ENCODE results near the gene IQCK.

DNA sequence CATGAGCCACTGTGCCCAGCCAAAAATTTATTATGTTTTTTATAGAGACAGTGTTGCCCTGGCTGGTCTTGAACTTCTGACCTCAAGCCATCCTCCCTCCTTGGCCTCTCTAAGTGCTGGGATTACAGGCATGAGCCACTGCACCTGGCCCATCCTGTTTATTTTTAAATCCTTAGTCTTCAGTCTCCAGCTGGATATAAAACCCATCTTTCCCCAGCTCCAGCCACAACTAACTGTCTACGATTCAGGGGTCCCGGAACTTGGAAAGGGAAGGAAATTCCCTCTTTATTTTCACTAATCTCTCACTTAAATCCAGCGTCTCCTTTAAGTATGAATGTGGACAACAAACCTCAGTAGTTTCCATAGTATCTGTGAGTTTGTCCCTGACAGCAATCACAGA lies 62.2 kb downstream of the IQCK start:
- no peak for TF ChIP-seq POLR2A (IDR thresholded peaks at IDR 0.05)
- TF ChIP-seq, protein P1, sequence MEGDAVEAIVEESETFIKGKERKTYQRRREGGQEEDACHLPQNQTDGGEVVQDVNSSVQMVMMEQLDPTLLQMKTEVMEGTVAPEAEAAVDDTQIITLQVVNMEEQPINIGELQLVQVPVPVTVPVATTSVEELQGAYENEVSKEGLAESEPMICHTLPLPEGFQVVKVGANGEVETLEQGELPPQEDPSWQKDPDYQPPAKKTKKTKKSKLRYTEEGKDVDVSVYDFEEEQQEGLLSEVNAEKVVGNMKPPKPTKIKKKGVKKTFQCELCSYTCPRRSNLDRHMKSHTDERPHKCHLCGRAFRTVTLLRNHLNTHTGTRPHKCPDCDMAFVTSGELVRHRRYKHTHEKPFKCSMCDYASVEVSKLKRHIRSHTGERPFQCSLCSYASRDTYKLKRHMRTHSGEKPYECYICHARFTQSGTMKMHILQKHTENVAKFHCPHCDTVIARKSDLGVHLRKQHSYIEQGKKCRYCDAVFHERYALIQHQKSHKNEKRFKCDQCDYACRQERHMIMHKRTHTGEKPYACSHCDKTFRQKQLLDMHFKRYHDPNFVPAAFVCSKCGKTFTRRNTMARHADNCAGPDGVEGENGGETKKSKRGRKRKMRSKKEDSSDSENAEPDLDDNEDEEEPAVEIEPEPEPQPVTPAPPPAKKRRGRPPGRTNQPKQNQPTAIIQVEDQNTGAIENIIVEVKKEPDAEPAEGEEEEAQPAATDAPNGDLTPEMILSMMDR (IDR thresholded peaks at IDR 0.05) = no peak

Measured in heart left ventricle (tissue), 13 donors.